Sciatic nerve (tissue), 2 donors: Measurements from ENCODE around the gene SSX1. TPM values are rescaled to one million over a fixed set of nuclear protein-coding genes. Genes with fewer than 3 reads are reported as not detected.
"Not testable (repeated sequence)": the region's sequence is repeated elsewhere in the genome, so short reads cannot be mapped to it uniquely, and the experiment has no call there.

Experiments used
- ATAC-seq: fragments of 200-7000 bp; cut with Tn5 transposase; one replicate; pipeline ENCODE4 v1.9.1; 2020; ENCODE audit warnings: mild to moderate bottlenecking, moderate library complexity
- DNase-seq: peaks from one replicate; pipeline ENCODE4 v3.0.0-alpha.2; 2020; ENCODE audit warnings: low spot score
- intact Hi-C: fragments of 100-400 bp; cut with DNase I; formaldehyde crosslinking; loops from one replicate; pipeline ENCODE4 v1.14.2; 2022
- total RNA-seq: library from RNA; stranded (reverse); fragmentation: NEBNext Ultra II Directional; extraction: Animal tissue kit (Norgen Biotek cat#: 25700); gene quantifications from one replicate; pipeline ENCODE4 v1.2.1, GENCODE V29; 2021
- donor health status: DM: no; HTN: no; CAD: no.
- donor health status: DM: no; HTN: no; CAD: no.

SSX1 gene
- total RNA-seq: not detected

GRCh38 chrX:48255062-48255796 is at the start of gene SSX1:
Gene SSX1, plus strand, starts transcription at chrX:48255392. Its CDS starts 1,850 bp downstream, at chrX:48257242.
- ATAC-seq, intact Hi-C loops, DNase-seq: not testable (repeated sequence)

GRCh38 chrX:48214341-48214740 is 40.9 kb upstream of the SSX1 start:
- not testable (repeated sequence) for ATAC-seq, DNase-seq
- intact Hi-C loops: loop anchor here (5.0 kb wide), 1 partner anchor 58 kb away; no protein-coding TSS in a partner anchor

- ATAC-seq, DNase-seq, intact Hi-C loops: not testable (repeated sequence)
Observed at GRCh38 chrX:48224196-48224595, 31.0 kb upstream of the SSX1 start.

- DNase-seq, ATAC-seq, intact Hi-C loops: not testable (repeated sequence)
Observed at GRCh38 chrX:48252945-48253344, 2.2 kb upstream of the SSX1 start.

- DNase-seq, ATAC-seq: not testable (repeated sequence)
- intact Hi-C loops: loop anchor here (5.0 kb wide), 1 partner anchor 62 kb away; no protein-coding TSS in a partner anchor
Observed at GRCh38 chrX:48274365-48274764, 19.2 kb downstream of the SSX1 start.

- DNase-seq: peak; percentile 71
- intact Hi-C loops: no loop called here
- ATAC-seq: peak; percentile 94
Observed at GRCh38 chrX:48278958-48279357, 23.8 kb downstream of the SSX1 start.

- DNase-seq, intact Hi-C loops, ATAC-seq: not testable (repeated sequence)
Observed at GRCh38 chrX:48280729-48281128, 25.5 kb downstream of the SSX1 start.

GRCh38 chrX:48306175-48306574 is 51.0 kb downstream of the SSX1 start:
- no peak for DNase-seq
- no peak for ATAC-seq
- intact Hi-C loops: no loop called here

- DNase-seq, ATAC-seq, intact Hi-C loops: not testable (repeated sequence)
Observed at GRCh38 chrX:48313996-48314395, 58.8 kb downstream of the SSX1 start.

Other genes starting within 250 kb of the SSX1 start
- gene SPACA5, start 248.4 kb upstream of the SSX1 start, total RNA-seq: not detected
- gene ZNF630, start 183.8 kb upstream of the SSX1 start, total RNA-seq: 5.4 TPM
- gene SPACA5B, start 124.8 kb upstream of the SSX1 start, total RNA-seq: not detected
- not detected for gene SSX5, start 58.6 kb upstream of the SSX1 start, total RNA-seq
- not detected for gene SSX3, start 101.3 kb downstream of the SSX1 start, total RNA-seq
- not detected for gene SSX4, start 128.1 kb downstream of the SSX1 start, total RNA-seq
- not detected for gene SSX4B, start 156.6 kb downstream of the SSX1 start, total RNA-seq
- 9.7 TPM for gene SLC38A5, start 214.9 kb downstream of the SSX1 start, total RNA-seq
- 30.6 TPM for gene FTSJ1, start 220.8 kb downstream of the SSX1 start, total RNA-seq